Activated naive CD4-positive, alpha-beta T cell treated with anti-CD3 and anti-CD28 coated beads, Interleukin-2, amount 50 U/mL, for 24 hours (primary cell): ENCODE measurements around the gene TIAM2.

Experiments used
- H3K27ac Mint-ChIP-seq: one replicate; pipeline ENCODE4 v1.8.0; 2021; ENCODE audit warnings: mild to moderate bottlenecking, mixed read lengths
- H3K27me3 Mint-ChIP-seq: one replicate; pipeline ENCODE4 v1.8.0; 2021; ENCODE audit warnings: mixed read lengths
- H3K36me3 Mint-ChIP-seq: one replicate; pipeline ENCODE4 v1.8.0; 2021; ENCODE audit warnings: mixed read lengths
- H3K4me1 Mint-ChIP-seq: one replicate; pipeline ENCODE4 v1.8.0; 2021; ENCODE audit warnings: mixed read lengths
- H3K4me3 Mint-ChIP-seq: one replicate; pipeline ENCODE4 v1.8.0; 2021; ENCODE audit warnings: mild to moderate bottlenecking, mixed read lengths
- H3K9me3 Mint-ChIP-seq: one replicate; pipeline ENCODE4 v1.8.0; 2021; ENCODE audit warnings: mixed read lengths

TIAM2 gene

DNA sequence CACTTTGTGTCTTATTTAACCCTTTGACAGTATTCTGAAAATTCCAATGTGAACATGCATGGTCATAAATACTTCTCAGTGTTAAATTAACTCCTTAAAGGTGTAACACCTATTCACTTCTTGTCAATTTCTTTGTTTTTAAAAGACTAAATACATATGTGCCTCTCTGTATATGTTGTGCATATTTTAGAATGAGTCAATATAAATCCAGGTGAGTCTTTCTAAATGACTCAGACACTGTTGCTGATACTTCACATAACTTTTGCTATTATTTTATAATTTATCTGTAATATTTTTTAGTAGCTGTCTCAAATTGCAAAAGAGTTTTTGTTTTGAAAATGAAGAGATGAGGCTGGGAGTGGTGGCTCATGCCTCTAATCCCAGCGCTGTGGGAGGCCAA lies 36.0 kb downstream of the TIAM2 start:
- Mint-ChIP-seq H3K36me3 (no peaks in the 10 kb centered on the region), H3K4me1 (no peaks in the 10 kb centered on the region), H3K4me3 (no peak overlapping the region), H3K9me3 (no peaks in the 10 kb centered on the region), H3K27me3 (peaks cover 1% of the 10 kb centered on the region), H3K27ac (no peak overlapping the region)

DNA sequence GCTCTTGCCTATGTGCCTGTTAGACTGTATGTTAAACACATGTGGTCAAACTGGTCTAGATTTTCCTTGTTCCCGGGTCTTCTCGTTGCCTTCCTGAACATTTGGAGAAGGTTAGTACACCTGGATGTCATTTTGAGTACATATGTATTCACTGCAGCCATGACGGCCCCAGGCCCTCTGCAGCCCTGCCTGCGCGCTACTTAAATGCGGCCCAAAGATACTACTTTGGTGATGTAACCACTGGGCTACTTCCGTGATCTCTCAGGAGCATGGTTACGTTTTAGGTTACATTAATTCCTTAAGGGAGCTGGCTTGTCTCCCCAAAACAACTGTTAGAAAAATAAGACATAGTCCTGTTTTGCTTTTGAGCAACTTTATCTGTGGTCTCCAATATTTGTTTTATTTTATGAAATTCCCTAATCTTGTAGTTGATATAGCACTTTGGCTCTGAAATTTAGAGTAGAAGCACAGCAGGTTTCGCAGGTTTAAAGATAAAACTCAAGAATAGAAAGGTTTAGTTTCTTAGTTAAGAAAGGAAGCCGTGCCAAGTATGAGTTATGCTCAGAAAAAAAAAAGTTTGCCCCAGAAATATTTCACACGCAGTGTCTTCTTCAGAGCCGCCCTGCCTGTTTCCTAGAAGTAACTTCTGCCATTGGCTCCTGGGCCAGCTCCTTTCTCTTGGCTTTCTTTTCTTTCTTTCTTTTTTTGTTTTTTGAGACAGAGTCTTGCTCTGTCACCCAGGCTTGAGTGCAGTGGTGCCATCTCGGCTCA lies 38.1 kb downstream of the TIAM2 start:
- Mint-ChIP-seq H3K4me1 (no peaks in the 10 kb centered on the region), H3K27me3 (peaks cover 1% of the 10 kb centered on the region), H3K36me3 (no peaks in the 10 kb centered on the region), H3K27ac (no peak overlapping the region), H3K4me3 (no peak overlapping the region), H3K9me3 (no peaks in the 10 kb centered on the region)

DNA sequence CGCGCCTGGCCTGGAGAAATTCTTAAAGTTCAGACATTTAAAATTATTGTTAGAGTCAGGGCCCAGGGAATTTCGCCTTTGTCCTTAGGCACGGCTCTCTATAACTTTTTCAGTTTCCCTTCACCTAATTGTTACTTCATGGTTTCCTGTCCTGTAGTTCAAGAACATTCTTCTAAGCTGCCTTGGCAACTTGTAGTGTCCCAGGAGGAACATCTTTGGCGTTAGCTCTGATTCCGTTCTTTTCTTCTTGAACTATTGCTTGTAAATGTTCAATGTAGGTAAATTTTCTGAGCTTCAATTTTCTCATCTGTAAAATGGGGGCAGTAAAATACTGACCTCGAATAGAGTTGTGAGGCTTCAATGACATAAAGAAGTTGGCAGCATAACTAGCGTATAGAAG lies 41.8 kb downstream of the TIAM2 start:
- no peaks in the 10 kb centered on the region for H3K4me1 Mint-ChIP-seq
- no peak overlapping the region for H3K4me3 Mint-ChIP-seq
- H3K27ac Mint-ChIP-seq: no peak overlapping the region

DNA sequence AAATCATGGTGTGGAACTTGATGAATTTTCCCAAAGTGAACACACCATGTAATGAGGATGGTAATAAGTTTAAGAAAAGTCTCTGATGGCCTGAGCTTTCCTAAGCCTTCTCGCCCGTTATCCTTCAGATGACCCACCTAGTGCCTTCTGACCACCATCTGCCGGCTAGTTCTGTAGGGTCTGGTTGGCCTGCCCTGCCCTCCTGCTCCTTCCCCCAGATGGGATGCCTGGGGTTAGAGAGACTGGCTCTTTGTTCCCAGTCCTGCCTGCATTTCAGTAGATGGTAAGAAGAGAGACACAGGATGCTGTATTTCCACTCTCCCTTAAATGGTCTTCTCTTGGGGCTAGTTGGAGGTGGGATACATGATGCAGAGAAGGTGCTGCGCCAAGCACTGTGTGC lies 43.0 kb downstream of the TIAM2 start:
- H3K27ac Mint-ChIP-seq: no peak overlapping the region
- H3K4me3 Mint-ChIP-seq: no peak overlapping the region
- no peaks in the 10 kb centered on the region for H3K4me1 Mint-ChIP-seq
- H3K36me3 Mint-ChIP-seq: no peaks in the 10 kb centered on the region
- no peaks in the 10 kb centered on the region for H3K9me3 Mint-ChIP-seq
- H3K27me3 Mint-ChIP-seq: no peaks in the 10 kb centered on the region

More for the DNA sequence above, 41.8 kb downstream of the TIAM2 start:
- no peaks in the 10 kb centered on the region for H3K9me3 Mint-ChIP-seq
- H3K36me3 Mint-ChIP-seq: no peaks in the 10 kb centered on the region
- peaks cover 1% of the 10 kb centered on the region for H3K27me3 Mint-ChIP-seq

DNA sequence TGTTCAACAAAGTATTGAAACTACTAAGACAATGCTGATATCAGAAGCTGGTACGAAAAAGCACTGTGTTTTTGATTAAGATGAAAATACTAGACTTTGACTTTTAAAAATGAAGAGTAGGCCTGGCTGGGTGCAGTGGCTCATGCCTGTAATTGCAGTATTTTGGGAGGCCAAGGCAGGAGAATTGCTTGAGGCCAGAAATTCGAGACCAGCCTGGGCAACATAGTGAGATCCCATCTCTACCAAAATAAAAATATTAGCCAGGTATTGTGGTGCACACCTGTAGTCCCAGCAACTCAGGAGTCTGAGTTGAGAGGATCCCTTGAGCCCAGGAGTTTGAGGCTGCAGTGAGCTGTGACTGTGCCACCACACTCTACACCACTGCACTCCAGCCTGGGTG lies 43.4 kb downstream of the TIAM2 start:
- Mint-ChIP-seq H3K27ac (no peak overlapping the region), H3K4me1 (no peaks in the 10 kb centered on the region), H3K4me3 (no peak overlapping the region), H3K9me3 (no peaks in the 10 kb centered on the region), H3K27me3 (no peaks in the 10 kb centered on the region), H3K36me3 (no peaks in the 10 kb centered on the region)

DNA sequence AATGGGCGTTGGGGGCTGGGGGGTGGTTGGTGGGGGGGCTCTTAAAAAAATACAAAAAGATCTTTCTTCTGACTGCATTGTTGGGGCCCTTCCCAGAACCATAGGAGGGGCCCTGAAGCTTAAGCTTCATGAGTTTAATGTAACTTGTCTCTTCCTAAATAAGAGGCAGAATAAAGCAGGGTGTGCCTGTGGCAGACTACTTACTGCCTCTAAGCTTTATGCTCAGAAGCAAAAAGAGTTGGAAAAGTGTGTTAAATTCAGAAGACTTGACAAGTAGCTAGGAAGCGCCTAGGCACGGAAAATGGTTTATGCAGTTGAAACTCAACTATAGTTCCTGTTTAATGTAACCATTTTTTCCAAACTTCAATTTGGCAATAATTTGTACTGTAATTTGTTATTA lies 44.5 kb downstream of the TIAM2 start:
- Mint-ChIP-seq H3K4me1 (no peaks in the 10 kb centered on the region), H3K36me3 (no peaks in the 10 kb centered on the region), H3K4me3 (no peak overlapping the region), H3K27ac (no peak overlapping the region), H3K27me3 (no peaks in the 10 kb centered on the region), H3K9me3 (no peaks in the 10 kb centered on the region)

DNA sequence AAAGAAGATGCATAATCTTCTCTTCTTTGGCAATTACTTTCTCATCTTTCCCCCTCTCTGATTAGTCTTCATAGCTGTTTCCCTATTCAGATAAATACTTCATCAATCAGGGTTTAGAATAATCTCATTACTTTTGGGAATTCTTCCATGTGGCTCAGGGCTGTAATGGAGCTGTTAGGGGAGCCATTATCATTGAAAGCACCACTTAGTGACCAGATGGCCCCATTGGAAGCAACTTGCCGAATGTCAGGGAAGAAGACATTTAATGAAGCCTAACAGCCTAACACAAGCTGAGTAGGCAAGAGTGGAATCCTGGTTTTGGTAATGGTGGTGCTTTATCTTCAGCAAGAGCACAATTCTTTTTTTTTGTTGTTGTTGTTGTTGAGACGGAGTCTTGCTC lies 45.0 kb downstream of the TIAM2 start:
- H3K36me3 Mint-ChIP-seq: no peaks in the 10 kb centered on the region
- no peaks in the 10 kb centered on the region for H3K9me3 Mint-ChIP-seq
- no peak overlapping the region for H3K4me3 Mint-ChIP-seq
- H3K4me1 Mint-ChIP-seq: no peaks in the 10 kb centered on the region
- no peak overlapping the region for H3K27ac Mint-ChIP-seq
- no peaks in the 10 kb centered on the region for H3K27me3 Mint-ChIP-seq

DNA sequence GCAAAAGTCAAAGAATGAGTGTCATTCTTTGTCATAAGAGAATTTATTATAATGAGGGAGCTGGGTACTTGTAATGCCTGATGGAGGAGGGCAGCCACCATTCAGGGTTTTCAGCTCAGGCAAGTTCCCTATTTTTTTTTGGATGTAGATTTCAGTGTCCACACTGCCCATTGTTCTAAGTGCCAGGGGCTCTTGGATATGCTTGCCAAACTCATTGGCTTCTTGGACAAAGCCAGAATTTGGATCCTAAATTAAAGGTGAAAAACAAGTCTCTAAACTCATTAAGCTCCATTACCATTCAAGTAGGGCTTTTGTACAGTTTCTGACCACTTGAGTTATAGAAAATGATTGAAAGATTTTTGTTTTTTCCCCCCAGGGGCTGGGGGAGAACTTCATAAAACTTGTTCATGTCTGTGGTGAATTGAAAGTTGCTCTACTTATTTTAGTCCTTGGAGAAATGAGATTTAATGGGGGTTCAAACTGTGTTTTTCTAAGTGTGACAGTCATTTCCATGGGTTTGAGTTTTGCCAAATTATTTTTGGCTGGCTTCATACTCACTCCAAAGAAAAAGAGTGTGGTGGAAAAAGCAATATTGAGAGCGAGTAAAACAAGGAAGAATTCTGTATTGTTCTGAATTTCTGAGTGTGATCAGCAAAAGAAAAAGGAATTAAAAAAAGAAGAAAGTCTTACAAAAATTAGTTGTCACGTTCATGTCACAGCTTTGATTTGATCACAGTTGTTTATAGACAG lies 46.0 kb downstream of the TIAM2 start:
- no peaks in the 10 kb centered on the region for H3K9me3 Mint-ChIP-seq
- no peak overlapping the region for H3K27ac Mint-ChIP-seq
- no peaks in the 10 kb centered on the region for H3K4me1 Mint-ChIP-seq
- no peaks in the 10 kb centered on the region for H3K27me3 Mint-ChIP-seq
- no peaks in the 10 kb centered on the region for H3K36me3 Mint-ChIP-seq
- H3K4me3 Mint-ChIP-seq: no peak overlapping the region

DNA sequence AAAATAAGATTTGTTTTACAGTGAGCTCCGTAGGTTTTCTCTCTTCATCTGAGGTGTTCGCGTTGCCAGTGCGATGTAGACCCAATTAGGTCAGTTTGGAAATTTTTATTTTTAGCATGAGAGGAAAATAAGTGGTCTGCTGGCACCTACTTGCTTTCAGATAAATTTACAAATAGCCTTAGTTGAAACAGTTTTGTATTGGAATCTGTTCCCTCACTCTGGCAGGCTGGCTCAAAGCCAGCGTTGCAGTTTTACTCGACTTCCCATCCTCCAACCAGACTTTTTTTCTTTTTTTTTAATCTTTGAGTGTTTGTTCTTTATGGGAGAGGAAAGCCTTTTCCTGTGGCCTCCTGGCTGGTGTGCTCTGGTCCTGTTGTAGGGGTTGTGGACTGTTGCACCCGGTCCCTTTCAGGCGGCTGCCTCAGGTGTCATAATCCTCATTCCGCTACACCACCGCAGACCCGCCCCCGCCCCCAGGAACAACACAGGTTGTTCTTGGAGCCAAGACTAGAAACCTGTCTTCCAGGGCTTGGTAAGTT lies 46.7 kb downstream of the TIAM2 start:
- Mint-ChIP-seq H3K4me3 (no peak overlapping the region), H3K4me1 (no peaks in the 10 kb centered on the region), H3K27me3 (no peaks in the 10 kb centered on the region), H3K9me3 (no peaks in the 10 kb centered on the region), H3K27ac (no peak overlapping the region), H3K36me3 (no peaks in the 10 kb centered on the region)

DNA sequence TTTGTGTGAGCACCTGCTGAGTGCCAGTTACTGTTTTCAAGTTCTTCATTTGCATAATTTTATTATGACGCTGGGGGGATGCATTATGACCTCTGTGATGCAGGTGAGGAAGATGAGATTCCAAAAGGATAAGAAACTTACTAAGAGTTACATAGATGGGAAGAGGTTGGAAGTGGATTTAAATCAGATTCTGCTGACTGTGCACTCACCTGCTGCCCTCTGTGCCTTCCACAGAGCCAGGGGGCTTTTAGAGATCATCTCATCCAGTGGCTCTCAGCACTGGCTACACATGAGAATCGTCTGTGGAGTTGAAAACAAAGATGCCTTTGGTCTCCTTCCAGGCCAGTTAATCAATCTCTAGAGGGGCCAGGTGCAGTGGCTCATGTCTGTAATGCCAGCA lies 47.9 kb downstream of the TIAM2 start:
- Mint-ChIP-seq H3K27me3 (no peaks in the 10 kb centered on the region), H3K4me3 (no peak overlapping the region), H3K9me3 (no peaks in the 10 kb centered on the region), H3K36me3 (no peaks in the 10 kb centered on the region), H3K27ac (no peak overlapping the region), H3K4me1 (no peaks in the 10 kb centered on the region)

DNA sequence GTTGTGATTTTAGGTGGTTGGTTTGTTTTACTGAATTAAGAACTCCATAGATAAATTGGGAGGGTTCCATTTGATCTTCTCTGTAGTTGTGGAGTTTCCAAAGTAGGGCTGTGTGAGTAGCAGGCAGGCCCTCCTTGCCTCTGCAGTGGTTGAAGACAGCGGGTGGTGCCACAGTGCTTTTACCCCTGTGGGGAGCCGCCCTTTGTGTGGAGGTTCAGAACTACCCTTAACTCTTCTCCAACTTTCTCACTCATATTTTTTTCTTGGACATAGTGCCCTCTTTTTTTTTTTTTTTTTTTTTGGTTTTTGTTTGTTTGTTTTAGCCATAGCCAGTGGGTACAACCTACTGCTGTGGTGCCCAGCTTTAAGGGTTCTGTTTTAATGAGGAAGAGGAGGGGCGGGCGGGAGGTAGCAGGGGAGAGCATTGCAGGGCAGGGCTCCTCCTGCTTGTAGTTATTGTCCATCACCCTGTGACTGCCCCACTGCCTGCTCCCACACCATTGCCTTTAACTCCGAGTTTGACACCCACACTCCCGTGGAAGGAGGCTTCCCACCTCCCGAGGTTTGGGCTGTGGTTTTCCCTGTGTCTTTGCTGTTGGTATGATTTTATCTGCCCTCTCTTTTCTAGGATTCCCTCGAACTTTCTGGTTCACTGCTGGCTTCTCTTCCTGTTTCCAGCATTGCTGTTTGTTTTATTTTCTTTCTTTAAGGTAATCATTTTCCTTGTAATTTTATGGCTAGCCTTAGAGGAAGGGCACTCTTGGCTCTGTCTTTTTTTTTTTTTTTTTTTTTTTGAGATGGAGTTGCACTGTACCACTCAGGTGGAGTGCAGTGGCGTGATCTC lies 50.7 kb downstream of the TIAM2 start:
- H3K4me1 Mint-ChIP-seq: peaks cover 15% of the 10 kb centered on the region
- H3K27ac Mint-ChIP-seq: no peak overlapping the region
- H3K27me3 Mint-ChIP-seq: no peaks in the 10 kb centered on the region
- H3K9me3 Mint-ChIP-seq: no peaks in the 10 kb centered on the region
- peaks cover under 1% of the 10 kb centered on the region for H3K36me3 Mint-ChIP-seq
- no peak overlapping the region for H3K4me3 Mint-ChIP-seq

DNA sequence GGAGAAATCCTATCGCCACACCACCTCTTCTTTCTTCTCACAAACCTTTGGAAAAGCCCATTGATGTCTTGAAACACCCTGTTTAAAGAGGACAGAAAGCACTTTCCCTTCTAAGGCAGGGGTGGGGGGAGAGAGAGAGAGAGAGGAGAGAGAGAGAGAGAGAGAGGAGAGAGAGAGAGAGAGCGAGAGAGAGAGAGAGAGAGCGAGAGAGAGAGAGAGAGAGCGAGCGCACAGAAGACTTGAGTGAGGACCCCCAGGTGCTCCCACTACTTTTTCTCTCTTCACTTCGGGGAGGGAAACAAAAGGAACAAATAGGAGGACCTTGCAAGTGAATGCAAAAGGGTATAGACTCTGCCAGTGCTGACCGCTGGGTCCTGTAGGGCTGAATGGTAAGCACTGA lies 52.4 kb downstream of the TIAM2 start:
- Mint-ChIP-seq H3K27ac (no peak overlapping the region), H3K9me3 (no peaks in the 10 kb centered on the region), H3K27me3 (no peaks in the 10 kb centered on the region), H3K36me3 (peaks cover 3% of the 10 kb centered on the region), H3K4me3 (no peak overlapping the region), H3K4me1 (peaks cover 24% of the 10 kb centered on the region)

DNA sequence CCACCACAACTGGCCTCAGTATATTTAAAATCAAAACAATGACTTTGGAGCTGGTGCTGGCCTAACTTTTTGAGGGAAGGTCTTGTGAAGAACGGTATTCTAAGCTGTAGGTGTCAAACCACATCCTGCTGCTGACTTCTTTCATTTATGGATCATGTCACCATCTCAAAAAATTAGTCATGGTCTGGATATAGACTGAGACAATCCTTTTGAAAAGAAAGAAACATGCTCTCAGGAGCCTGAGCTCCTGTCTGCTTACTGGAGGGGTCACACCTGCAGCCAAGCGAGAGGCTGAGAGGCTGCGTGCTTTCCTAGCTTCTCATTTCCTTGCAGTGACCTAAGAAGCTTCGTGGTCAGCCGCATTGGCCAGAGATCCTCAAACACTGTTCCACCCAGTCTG lies 55.2 kb downstream of the TIAM2 start:
- H3K4me3 Mint-ChIP-seq: peak overlapping the region; percentile 45
- H3K9me3 Mint-ChIP-seq: no peaks in the 10 kb centered on the region
- no peaks in the 10 kb centered on the region for H3K27me3 Mint-ChIP-seq
- peak overlapping the region; percentile 89 for H3K27ac Mint-ChIP-seq
- peaks cover 24% of the 10 kb centered on the region for H3K4me1 Mint-ChIP-seq
- peaks cover 3% of the 10 kb centered on the region for H3K36me3 Mint-ChIP-seq

DNA sequence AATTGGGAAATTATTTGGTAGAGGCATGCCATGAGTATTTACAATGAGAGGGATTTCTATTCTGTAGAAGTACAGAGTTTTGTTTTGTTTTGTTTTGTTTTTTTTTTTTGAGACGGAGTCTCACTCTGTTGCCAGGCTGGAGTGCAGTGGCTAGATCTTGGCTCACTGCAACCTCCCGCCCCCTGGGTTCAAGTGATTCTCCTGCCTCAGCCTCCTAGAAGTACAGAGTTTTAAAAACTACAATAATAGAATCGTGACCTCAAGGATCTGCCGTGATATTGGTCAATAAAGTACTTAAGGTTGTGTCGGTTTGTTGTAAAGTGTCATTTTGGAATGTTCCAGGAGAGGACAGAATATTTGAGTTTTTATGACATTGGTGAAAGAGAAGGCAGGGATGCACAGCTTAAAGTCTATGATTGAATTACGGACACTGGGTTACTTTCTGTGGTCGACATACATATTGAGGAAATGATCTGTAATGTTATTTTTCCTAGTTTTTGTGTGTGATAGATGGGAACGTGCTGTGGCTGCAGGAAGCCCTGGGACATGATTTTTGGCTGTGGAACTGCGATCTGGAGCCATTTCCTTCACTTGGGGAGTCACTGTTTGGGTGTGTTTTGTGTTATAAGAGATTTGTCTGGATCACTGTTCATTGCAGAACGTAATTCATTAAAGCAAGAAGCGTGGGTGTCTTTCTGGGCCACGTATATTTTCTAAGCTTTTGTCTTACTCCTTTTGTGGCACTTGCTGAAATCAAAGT lies 59.6 kb downstream of the TIAM2 start:
- no peak overlapping the region for H3K4me3 Mint-ChIP-seq
- no peaks in the 10 kb centered on the region for H3K9me3 Mint-ChIP-seq
- H3K4me1 Mint-ChIP-seq: peaks cover 24% of the 10 kb centered on the region
- no peaks in the 10 kb centered on the region for H3K27me3 Mint-ChIP-seq
- no peak overlapping the region for H3K27ac Mint-ChIP-seq
- peaks cover 3% of the 10 kb centered on the region for H3K36me3 Mint-ChIP-seq

DNA sequence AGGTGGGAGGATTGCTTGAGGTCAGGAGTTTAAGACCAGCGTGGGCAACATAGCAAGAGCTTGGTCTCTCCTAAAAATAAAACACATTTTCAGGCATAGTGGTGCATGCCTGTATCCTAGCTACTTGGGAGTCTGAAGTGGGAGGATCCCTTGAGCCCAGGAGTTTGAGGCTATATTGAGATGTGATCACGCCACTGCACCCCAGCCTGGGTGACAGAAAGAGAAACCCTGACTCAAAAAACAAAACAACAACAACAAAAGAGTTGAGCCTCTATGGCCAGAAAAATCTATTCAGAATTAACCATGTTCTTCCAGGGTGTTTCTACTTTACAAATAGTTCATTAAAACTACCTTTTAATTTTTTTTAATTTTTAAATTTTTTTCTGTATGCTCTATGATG lies 60.6 kb downstream of the TIAM2 start:
- no peaks in the 10 kb centered on the region for H3K27me3 Mint-ChIP-seq
- no peaks in the 10 kb centered on the region for H3K9me3 Mint-ChIP-seq
- H3K4me3 Mint-ChIP-seq: no peak overlapping the region
- peaks cover 3% of the 10 kb centered on the region for H3K36me3 Mint-ChIP-seq
- H3K27ac Mint-ChIP-seq: no peak overlapping the region
- H3K4me1 Mint-ChIP-seq: peaks cover 14% of the 10 kb centered on the region
